ENCODE results near the gene SPATA12.
"Not testable (repeated sequence)": the region's sequence is repeated elsewhere in the genome, so short reads cannot be mapped to it uniquely, and the experiment has no call there.

The SPATA12 gene

GRCh38 chr3:57081173-57081572 is 20.7 kb downstream of the SPATA12 start:
- H3K9ac ChIP-seq (ENCODE audit: low read length in 2 of 2), result no peak overlapping the region
- no peaks in the 10 kb centered on the region for H3K9me3 ChIP-seq (ENCODE audit: control insufficient read depth in 2 of 2, low read length in 2 of 2)
- H3K36me3 ChIP-seq (ENCODE audit: control insufficient read depth in 2 of 2, insufficient read depth in 2 of 2, low read length in 2 of 2), result no peaks in the 10 kb centered on the region
- H3K4me3 ChIP-seq (ENCODE audit: low read length in 2 of 2), result no peak overlapping the region
- H3K4me1 ChIP-seq (ENCODE audit: control insufficient read depth, insufficient read depth, low read length), result peaks cover 17% of the 10 kb centered on the region
- no peak overlapping the region for H3K27ac ChIP-seq (ENCODE audit: low read length)
- no peaks in the 10 kb centered on the region for H3K27me3 ChIP-seq (ENCODE audit: control insufficient read depth in 1 of 2, insufficient read depth in 2 of 2, low read length in 2 of 2)

- H3K36me3 ChIP-seq (ENCODE audit: control insufficient read depth in 2 of 2, insufficient read depth in 2 of 2, low read length in 2 of 2), result no peaks in the 10 kb centered on the region
- no peaks in the 10 kb centered on the region for H3K9me3 ChIP-seq (ENCODE audit: control insufficient read depth in 2 of 2, low read length in 2 of 2)
- H3K4me1 ChIP-seq (ENCODE audit: control insufficient read depth, insufficient read depth, low read length), result peaks cover 16% of the 10 kb centered on the region
- H3K27me3 ChIP-seq (ENCODE audit: control insufficient read depth in 1 of 2, insufficient read depth in 2 of 2, low read length in 2 of 2), result no peaks in the 10 kb centered on the region
- H3K9ac ChIP-seq (ENCODE audit: low read length in 2 of 2), result no peak overlapping the region
- no peak overlapping the region for H3K27ac ChIP-seq (ENCODE audit: low read length)
- no peak overlapping the region for H3K4me3 ChIP-seq (ENCODE audit: low read length in 2 of 2)
These were observed 22.0 kb downstream of the SPATA12 start for GRCh38 chr3:57082481-57082880.

- H3K9ac ChIP-seq (ENCODE audit: low read length in 2 of 2); H3K9me3 ChIP-seq (ENCODE audit: control insufficient read depth in 2 of 2, low read length in 2 of 2); H3K27me3 ChIP-seq (ENCODE audit: control insufficient read depth in 1 of 2, insufficient read depth in 2 of 2, low read length in 2 of 2); H3K36me3 ChIP-seq (ENCODE audit: control insufficient read depth in 2 of 2, insufficient read depth in 2 of 2, low read length in 2 of 2); H3K4me3 ChIP-seq (ENCODE audit: low read length in 2 of 2); H3K27ac ChIP-seq (ENCODE audit: low read length): not testable (repeated sequence)
- peaks cover 11% of the 10 kb centered on the region for H3K4me1 ChIP-seq (ENCODE audit: control insufficient read depth, insufficient read depth, low read length)
These were observed 23.0 kb downstream of the SPATA12 start for GRCh38 chr3:57083266-57083995.

GRCh38 chr3:57085211-57085610 is 24.7 kb downstream of the SPATA12 start:
- Histone ChIP-seq H3K27ac (ENCODE audit: low read length) (no peak overlapping the region), H3K27me3 (ENCODE audit: control insufficient read depth in 1 of 2, insufficient read depth in 2 of 2, low read length in 2 of 2) (no peaks in the 10 kb centered on the region), H3K9me3 (ENCODE audit: control insufficient read depth in 2 of 2, low read length in 2 of 2) (no peaks in the 10 kb centered on the region), H3K36me3 (ENCODE audit: control insufficient read depth in 2 of 2, insufficient read depth in 2 of 2, low read length in 2 of 2) (no peaks in the 10 kb centered on the region), H3K4me1 (ENCODE audit: control insufficient read depth, insufficient read depth, low read length) (no peaks in the 10 kb centered on the region), H3K4me3 (ENCODE audit: low read length in 2 of 2) (no peak overlapping the region), H3K9ac (ENCODE audit: low read length in 2 of 2) (no peak overlapping the region)

- Histone ChIP-seq H3K27me3 (ENCODE audit: control insufficient read depth in 1 of 2, insufficient read depth in 2 of 2, low read length in 2 of 2) (no peaks in the 10 kb centered on the region), H3K4me3 (ENCODE audit: low read length in 2 of 2) (no peak overlapping the region), H3K9me3 (ENCODE audit: control insufficient read depth in 2 of 2, low read length in 2 of 2) (no peaks in the 10 kb centered on the region), H3K36me3 (ENCODE audit: control insufficient read depth in 2 of 2, insufficient read depth in 2 of 2, low read length in 2 of 2) (no peaks in the 10 kb centered on the region), H3K4me1 (ENCODE audit: control insufficient read depth, insufficient read depth, low read length) (no peaks in the 10 kb centered on the region), H3K27ac (ENCODE audit: low read length) (no peak overlapping the region), H3K9ac (ENCODE audit: low read length in 2 of 2) (no peak overlapping the region)
These were observed 25.7 kb downstream of the SPATA12 start for GRCh38 chr3:57086201-57086600.

- H3K9ac ChIP-seq (ENCODE audit: low read length in 2 of 2), result no peak overlapping the region
- no peak overlapping the region for H3K4me3 ChIP-seq (ENCODE audit: low read length in 2 of 2)
- H3K4me1 ChIP-seq (ENCODE audit: control insufficient read depth, insufficient read depth, low read length), result no peaks in the 10 kb centered on the region
- no peaks in the 10 kb centered on the region for H3K9me3 ChIP-seq (ENCODE audit: control insufficient read depth in 2 of 2, low read length in 2 of 2)
- H3K27ac ChIP-seq (ENCODE audit: low read length), result no peak overlapping the region
- H3K36me3 ChIP-seq (ENCODE audit: control insufficient read depth in 2 of 2, insufficient read depth in 2 of 2, low read length in 2 of 2), result no peaks in the 10 kb centered on the region
- H3K27me3 ChIP-seq (ENCODE audit: control insufficient read depth in 1 of 2, insufficient read depth in 2 of 2, low read length in 2 of 2), result no peaks in the 10 kb centered on the region
These were observed 27.1 kb downstream of the SPATA12 start for GRCh38 chr3:57087361-57088092.

- Histone ChIP-seq H3K27me3 (ENCODE audit: control insufficient read depth in 1 of 2, insufficient read depth in 2 of 2, low read length in 2 of 2) (no peaks in the 10 kb centered on the region), H3K36me3 (ENCODE audit: control insufficient read depth in 2 of 2, insufficient read depth in 2 of 2, low read length in 2 of 2) (no peaks in the 10 kb centered on the region), H3K9me3 (ENCODE audit: control insufficient read depth in 2 of 2, low read length in 2 of 2) (no peaks in the 10 kb centered on the region), H3K27ac (ENCODE audit: low read length) (no peak overlapping the region), H3K9ac (ENCODE audit: low read length in 2 of 2) (no peak overlapping the region), H3K4me3 (ENCODE audit: low read length in 2 of 2) (no peak overlapping the region), H3K4me1 (ENCODE audit: control insufficient read depth, insufficient read depth, low read length) (no peaks in the 10 kb centered on the region)
These were observed 28.0 kb downstream of the SPATA12 start for GRCh38 chr3:57088503-57088902.

GRCh38 chr3:57089043-57089442 is 28.6 kb downstream of the SPATA12 start:
- Histone ChIP-seq H3K27me3 (ENCODE audit: control insufficient read depth in 1 of 2, insufficient read depth in 2 of 2, low read length in 2 of 2) (no peaks in the 10 kb centered on the region), H3K27ac (ENCODE audit: low read length) (no peak overlapping the region), H3K9ac (ENCODE audit: low read length in 2 of 2) (no peak overlapping the region), H3K36me3 (ENCODE audit: control insufficient read depth in 2 of 2, insufficient read depth in 2 of 2, low read length in 2 of 2) (no peaks in the 10 kb centered on the region), H3K9me3 (ENCODE audit: control insufficient read depth in 2 of 2, low read length in 2 of 2) (no peaks in the 10 kb centered on the region), H3K4me1 (ENCODE audit: control insufficient read depth, insufficient read depth, low read length) (no peaks in the 10 kb centered on the region), H3K4me3 (ENCODE audit: low read length in 2 of 2) (no peak overlapping the region)

- peak overlapping the region; percentile 46 for H3K27ac ChIP-seq (ENCODE audit: low read length)
- no peak overlapping the region for H3K4me3 ChIP-seq (ENCODE audit: low read length in 2 of 2)
- H3K9ac ChIP-seq (ENCODE audit: low read length in 2 of 2), result no peak overlapping the region
- H3K27me3 ChIP-seq (ENCODE audit: control insufficient read depth in 1 of 2, insufficient read depth in 2 of 2, low read length in 2 of 2), result no peaks in the 10 kb centered on the region
- H3K9me3 ChIP-seq (ENCODE audit: control insufficient read depth in 2 of 2, low read length in 2 of 2), result no peaks in the 10 kb centered on the region
- H3K4me1 ChIP-seq (ENCODE audit: control insufficient read depth, insufficient read depth, low read length), result peaks cover 3% of the 10 kb centered on the region
- H3K36me3 ChIP-seq (ENCODE audit: control insufficient read depth in 2 of 2, insufficient read depth in 2 of 2, low read length in 2 of 2), result peaks cover 0 to 3% of the 10 kb centered on the region in 2 donors
These were observed 31.2 kb downstream of the SPATA12 start for GRCh38 chr3:57091521-57092273.

- Histone ChIP-seq H3K4me3 (ENCODE audit: low read length in 2 of 2) (no peak overlapping the region), H3K27ac (ENCODE audit: low read length) (no peak overlapping the region), H3K9me3 (ENCODE audit: control insufficient read depth in 2 of 2, low read length in 2 of 2) (no peaks in the 10 kb centered on the region), H3K9ac (ENCODE audit: low read length in 2 of 2) (no peak overlapping the region), H3K4me1 (ENCODE audit: control insufficient read depth, insufficient read depth, low read length) (peaks cover 3% of the 10 kb centered on the region), H3K27me3 (ENCODE audit: control insufficient read depth in 1 of 2, insufficient read depth in 2 of 2, low read length in 2 of 2) (no peaks in the 10 kb centered on the region), H3K36me3 (ENCODE audit: control insufficient read depth in 2 of 2, insufficient read depth in 2 of 2, low read length in 2 of 2) (peaks cover 0 to 5% of the 10 kb centered on the region in 2 donors)
These were observed 33.0 kb downstream of the SPATA12 start for GRCh38 chr3:57093489-57093888.
